Activated effector memory CD4-positive, alpha-beta T cell treated with Interleukin-2 at 50 U/mL for 16 hours (primary cell): ENCODE results near the gene SCAMP4.
"Not testable (repeated sequence)": the region's sequence is repeated elsewhere in the genome, so short reads cannot be mapped to it uniquely, and the experiment has no call there.

Experiments
- DNase-seq: peaks from one replicate; pipeline ENCODE4 v3.0.0-alpha.2; 2020

Gene SCAMP4

DNA sequence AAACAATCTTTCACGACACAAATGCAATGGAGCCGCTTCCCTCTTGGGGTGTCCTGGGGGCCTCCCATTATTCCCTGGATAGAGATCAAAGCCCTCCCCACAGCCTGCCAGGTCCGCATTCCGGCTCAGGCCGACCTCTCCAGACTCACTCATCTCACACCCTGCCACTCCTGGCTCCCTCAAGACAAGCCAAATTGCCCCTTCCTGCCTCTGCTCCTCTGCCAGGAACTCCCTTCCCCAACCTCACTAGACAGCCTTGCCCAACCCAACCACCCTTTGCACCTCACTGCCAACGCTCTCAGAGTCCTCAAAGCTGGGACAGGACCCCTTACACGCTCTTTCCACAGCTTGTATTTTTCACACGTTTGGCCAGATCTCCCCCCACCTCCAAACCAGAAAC lies 21.4 kb upstream of the SCAMP4 start:
- DNase-seq: no peak

DNA sequence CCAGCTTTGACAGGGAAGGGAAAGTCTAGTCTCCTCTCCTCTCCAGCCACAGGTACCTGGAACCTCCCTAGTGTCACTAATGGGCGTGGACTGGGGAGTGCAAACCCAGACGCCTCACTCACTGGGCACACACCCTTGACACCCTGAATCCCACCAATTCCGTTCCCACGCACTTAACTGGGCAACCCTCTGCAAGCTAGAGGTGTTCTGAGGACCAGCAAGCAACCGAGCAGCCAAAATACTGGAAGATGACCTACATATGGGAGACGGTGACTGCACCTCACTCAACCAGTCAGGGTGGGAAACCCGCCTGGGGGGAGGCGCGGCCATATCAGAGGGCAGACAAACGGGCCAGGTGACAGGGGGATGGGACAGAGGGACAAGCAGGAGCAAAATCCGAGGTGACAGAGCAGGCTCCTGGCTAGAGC lies 20.9 kb upstream of the SCAMP4 start:
- no peak for DNase-seq

DNA sequence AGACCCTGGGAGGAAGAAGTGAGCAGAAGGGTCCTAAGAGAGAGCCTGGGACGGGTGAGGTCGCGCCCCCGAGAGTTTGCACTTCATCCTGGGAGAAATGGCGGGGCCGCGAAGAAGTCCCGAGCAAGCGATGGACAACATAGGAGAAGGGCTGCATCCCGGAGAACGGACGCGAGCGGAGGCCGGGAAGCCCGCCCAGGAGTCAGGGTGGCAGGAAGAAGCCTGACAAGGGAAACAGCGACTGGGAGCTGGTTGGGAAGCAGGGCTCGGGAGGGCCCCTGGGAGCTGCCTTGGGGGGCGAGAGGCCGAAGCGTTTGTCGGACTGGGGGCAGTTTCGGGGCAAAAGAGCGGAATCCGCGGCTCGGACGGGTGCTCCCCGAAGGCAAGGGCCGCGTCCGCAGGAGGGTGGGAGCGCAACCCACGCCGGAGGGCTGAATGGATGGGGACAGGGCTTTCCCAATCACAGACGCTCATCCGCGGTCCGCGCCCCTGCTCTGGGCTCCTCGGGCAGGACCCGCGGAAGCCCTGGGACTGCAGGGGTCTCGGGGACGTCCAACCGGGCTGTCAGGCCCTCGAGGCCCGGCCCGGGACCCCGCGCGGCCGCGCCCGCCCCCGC lies 20.4 kb upstream of the SCAMP4 start:
- DNase-seq: no peak

DNA sequence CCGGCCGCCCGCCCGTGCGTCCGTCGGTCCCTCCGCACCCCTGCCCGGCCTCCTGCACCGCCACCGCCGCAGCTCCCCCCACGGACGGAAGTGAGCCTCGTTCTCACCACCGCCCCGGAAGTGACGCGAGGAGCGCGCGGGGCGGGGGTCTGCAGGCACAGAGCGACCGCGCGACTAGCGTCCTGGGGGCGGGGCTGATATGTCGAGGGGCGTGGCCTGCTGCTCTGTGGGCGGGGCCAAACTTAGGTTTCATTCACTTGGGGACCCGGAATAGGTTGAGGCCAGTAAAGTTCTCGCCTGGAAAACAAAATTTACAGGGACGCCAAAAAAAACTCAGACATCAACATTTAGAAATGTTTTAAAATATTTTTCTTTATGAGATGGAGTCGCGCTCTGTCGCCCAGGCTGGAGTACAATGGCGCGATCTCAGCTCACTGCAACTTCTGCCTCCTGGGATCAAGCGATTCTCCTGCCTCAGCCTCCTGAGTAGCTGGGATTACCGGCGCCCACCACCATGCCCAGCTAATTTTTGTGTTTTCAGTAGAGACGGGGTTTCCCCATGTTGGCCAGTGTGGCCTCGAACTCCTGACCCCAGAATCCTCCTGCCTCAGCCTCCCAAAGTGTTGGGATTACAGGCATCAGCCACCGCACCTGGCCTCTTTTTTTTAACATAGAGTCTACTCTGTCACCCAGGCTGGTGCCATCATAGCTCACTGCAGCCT lies 19.6 kb upstream of the SCAMP4 start, which contains the start of gene ABHD17A:
Gene ABHD17A (minus strand): TSS at position 99 of the 722 bp plus-strand sequence. CDS start 3,930 bp downstream, outside the sequence.
- DNase-seq: peak; percentile 93

DNA sequence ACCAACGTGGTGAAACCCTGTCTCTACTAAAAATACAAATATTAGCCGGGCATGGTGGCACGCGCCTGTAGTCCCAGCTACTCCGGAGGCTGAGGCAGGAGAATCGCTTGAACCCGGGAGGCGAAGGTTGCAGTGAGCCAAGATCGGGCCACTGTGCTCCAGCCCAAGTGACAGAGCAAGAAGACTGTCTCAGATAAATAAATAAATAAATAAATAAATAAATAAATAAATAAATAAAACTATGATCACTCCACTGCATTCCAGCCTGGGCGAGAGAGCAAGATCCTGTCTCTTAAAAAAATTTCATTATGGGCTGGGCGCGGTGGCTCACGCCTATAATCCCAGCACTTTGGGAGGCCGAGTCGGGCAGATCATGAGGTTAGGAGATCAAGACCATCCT lies 18.8 kb upstream of the SCAMP4 start:
- not testable (repeated sequence) for DNase-seq

DNA sequence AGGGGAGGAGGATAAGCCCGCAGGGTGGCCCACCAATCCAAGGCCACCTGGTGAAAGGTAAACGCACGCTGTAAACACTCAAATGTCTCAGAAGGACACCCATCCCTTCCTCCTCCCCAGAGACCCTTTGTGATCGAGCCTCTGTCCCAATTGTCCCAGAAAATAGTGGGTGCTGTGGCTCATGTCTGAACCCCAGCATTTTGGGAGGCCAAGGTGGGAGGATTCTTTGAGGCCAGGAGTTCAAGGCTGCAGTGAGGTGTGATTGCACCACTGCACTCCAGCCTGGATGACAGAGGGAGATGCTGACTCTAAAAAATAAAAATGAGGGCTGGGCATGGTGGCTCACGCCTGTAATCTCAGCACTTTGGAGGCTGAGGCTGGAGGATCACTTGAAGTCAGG lies 16.8 kb upstream of the SCAMP4 start:
- DNase-seq: no peak

DNA sequence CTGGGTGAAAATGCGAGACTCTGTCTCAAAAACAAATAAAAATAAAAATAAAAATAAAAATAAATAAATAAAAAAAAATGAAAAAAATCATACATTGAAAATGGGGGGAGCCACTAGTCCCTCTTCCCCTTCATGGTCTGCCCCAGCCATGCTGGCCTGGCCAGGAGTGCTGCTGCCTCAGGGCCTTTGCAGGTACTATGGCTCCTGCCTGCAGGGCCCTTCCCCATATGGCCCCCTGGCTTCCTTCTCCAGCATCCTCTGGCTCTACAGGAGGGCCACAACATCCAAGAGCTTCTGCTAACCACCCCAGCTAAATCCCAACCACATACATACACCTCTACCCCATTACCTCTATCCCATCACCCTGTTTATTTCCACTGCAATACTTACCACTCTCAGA lies 15.3 kb upstream of the SCAMP4 start:
- no peak for DNase-seq

DNA sequence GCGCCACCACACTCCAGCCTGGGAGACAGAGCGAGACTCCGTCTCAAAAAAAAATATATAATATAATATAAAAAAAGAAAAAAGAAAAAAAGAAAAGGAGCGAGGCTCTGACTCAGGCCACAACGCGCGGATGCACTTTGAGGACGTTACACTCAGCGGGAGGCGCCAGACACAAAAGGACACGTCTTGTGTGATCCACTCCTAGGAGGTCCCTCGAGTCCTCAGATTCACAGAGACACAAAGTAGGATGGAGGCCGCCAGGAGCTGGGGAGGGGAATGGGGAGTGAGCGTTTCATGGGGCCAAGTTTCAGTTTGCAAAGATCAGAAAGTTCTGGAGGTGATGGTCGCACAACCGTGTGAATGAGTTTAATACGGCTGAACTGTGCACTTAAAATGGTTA lies 11.4 kb upstream of the SCAMP4 start:
- no peak for DNase-seq

DNA sequence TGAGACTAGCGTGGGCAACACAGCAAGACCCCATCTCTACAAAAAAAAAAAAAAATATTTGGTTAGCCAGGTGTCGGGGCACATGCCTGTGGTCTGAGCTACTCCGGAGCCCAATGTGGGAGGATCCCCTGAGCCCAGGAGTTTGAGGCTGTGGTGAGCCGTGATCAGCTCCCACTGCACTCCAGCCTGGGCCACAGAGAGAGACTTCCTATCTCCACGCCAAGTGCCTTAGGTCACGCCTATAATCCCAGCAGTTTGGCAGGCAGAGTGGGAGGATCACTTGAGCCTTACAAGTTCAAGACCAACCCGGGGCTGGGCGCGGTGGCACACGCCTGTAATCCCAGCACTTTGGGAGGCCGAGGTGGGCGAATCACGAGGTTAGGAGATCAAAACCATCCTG lies 8.7 kb upstream of the SCAMP4 start:
- no peak for DNase-seq

DNA sequence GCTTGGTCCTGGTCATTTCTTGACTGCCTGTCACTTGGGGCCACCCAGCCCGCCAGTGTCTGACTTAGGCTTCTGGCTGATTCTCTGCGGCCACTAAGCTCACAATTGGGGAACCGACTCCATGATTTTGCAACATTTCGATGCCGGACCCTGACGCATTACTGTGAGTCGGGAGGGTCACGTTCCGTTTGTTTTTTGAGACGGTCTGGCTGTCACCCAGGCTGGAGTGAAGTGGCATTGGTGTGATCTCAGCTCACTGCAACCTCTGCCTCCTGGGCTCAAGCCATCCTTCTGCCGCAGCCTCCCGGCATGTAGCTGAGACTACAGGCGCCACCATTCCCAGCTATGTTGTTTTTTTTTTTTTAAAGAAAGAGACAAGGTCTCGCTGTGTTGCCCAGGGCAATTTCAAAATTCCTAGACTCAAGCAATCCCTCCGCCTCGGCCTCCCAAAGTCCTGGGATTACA lies 3.2 kb upstream of the SCAMP4 start:
- DNase-seq: no peak

DNA sequence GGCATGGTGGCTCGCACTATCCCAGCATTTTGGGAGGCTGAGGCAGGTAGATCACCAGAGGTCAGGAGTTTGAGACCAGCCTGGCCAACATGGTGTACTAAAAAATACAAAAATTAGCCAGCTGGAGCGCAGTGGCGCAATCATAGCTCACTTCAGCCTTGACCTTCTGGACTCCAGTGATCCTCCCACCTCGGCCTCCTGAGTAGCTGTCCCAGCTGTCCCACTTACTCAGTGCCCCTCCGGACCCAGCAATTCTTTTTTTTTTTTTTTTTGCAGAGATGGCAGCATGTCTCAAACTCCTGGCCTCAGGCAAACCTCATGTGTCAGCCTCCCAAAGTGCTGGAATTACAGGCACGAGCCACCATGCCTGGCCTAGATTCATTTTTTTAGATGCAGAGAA lies 2.3 kb upstream of the SCAMP4 start:
- DNase-seq: no peak

DNA sequence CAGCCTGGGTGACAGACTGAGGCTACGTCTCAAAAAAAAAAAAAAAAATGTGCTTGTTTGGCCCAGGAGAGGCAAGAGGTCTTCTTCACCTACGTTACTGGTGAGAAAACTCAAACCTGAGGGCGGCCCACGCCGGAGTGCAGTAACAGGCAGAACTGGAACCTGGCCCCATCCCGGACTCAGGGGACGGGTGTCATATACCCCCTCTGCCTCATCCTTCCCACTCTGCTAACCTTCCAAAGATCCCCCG lies 414 bp upstream of the SCAMP4 start:
- DNase-seq: no peak

DNA sequence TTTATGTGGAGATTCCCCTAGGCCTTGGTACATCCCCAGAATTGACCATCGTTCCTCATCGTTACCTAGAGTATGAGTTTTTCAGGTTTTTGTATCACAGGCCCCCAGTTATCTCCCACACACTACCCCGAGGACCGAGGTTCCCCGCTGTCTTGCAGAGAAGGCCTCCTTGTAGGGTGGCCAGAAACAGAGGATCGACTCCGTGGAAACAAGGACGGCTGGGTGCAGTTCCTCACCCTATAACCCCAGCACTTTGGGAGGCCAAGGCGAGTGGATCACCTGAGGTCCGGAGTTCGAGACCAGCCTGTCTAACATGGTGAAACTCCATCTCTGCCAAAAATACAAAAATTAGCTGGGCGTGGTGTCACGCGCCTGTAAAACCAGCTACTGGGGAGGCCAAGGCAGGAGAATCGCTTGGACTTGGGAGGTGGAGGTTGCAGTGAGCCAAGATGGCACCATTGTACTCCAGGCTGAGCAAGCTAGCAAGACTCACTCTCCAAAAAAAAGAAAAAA lies 720 bp downstream of the SCAMP4 start:
- no peak for DNase-seq

DNA sequence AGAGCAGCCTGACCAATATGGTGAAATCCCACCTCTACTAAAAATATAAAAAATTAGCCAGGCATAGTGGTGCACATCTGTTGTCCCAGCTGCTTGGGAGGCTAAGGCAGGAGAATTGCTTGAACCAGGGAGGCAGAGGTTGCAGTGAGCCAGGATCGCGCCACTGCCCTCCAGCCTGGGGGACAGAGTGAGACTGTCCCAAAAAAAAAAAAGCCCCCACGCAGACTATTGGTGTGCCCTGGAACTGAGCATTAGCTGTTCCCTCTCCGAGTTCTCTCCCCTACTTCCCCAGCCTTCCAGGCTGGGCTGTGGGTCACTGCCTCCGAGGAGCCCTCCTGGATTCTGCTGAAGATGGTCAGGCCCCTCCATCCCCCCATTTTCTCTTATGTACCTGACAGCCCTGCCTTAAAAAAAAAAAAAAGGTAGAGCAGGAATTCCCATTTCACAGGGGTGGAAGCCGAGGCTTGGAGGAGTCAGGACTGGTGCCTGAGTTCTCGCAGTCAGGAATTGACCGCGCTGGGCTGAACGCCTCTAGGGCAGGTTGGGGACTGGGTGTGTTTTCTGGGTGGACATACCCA lies 1.9 kb downstream of the SCAMP4 start:
- no peak for DNase-seq

DNA sequence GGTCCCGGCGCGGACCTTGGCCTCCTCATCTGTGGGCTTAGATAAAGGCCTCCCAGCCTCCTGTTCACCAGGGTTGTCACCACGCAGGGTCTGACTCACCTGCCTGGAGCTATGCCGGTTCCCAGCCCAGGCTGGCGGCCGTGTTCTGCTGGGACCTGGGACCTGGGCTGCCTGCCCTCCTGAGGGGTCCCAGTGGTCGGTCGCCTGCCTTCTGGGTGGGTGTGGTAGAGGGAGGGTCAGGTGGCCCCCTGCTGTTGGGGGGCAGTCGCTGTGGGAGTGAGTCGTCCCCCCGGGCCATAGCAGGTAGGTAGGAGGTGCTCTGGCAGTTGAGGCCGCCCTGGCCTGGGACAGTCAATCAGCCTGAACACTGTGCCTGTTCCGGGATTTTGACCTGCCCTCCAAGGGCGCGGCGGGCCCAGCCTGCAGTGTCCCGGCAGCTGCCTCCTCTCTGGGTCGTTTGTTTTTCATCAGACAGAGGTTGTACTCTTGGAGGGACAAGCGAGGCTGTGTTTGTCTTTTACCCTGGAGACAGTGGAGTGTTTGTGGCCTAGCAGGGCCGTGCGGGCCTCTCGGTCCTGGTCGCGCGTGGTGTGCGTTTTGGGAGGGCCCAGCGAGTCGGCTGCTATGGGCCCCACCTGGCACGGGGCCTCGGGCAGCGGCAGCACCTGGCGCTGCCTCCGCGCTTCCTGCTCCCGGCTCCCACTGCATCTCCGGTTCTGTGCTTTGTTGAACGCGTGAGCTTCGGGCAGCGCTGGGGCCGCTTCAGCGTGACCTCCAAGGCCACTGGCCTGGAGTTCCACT lies 2.6 kb downstream of the SCAMP4 start:
- no peak for DNase-seq

DNA sequence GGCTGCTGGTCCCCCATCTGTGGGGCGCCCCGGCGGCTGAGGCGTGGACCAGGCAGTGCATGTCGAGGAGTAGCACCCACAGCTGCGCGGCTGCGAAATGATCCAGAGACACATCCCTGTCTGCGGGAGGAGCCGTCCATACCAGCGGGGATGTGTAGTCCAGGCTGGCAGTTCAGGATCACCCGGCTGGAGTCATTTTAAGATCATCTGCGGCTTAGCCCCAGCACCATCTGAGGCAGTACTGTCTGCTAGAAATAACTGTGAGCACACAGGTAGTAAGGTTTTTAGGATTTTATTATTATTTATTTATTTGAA lies 3.1 kb downstream of the SCAMP4 start:
- no peak for DNase-seq

DNA sequence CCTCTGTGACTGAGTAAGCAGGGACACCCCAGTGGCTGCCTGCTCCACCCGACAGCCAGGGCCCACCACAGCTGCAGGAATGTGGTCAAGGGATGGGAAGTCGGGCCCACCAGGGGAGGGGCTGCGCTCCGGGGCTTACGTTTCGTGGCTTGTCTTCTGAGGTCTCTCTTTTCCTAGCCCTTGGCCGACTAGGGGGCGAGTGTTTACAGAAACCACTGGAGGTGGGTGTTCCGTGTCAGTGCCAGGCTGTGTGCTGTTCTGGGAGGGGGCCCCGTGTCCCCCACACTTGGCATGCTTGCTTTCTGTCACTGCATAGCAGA lies 4.5 kb downstream of the SCAMP4 start:
- DNase-seq: no peak

DNA sequence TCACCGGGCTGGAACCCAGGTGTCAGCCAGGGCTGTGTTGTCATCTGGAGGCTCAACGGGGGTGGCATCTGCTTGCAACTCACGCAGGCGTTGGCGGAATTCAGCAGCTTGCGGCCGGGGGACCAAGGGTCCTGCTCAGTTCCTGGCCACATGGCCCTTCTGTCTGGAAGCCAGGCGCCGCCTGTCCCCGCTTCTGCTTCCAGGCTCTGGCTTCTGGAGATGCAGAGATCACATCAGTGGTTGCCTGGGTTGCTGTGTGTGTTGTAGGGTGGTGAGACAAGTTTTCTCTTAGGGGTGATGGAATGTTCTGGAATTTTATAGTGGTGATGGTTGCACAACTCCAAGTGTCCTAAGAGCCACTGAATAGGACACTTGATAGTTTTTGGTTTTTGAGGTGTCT lies 5.0 kb downstream of the SCAMP4 start:
- DNase-seq: no peak

DNA sequence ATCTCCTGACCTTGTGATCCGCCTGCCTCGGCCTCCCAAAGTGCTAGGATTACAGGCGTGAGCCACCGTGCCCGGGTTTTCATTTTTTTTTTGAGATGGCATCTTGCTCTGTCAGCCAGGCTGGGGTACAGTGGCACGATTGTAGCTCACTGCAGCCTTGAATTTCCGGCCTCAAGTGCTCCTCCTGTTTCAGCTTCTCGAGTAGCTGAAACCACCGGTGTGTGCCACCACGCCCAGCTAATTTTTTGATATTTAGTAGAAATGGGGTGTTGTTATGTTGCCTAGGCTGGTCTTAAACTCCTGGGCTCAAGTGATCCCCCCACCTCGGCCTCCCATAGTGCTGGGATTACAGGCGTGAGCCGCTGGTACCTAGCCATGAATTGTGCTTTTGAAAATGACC lies 5.9 kb downstream of the SCAMP4 start:
- DNase-seq: no peak

DNA sequence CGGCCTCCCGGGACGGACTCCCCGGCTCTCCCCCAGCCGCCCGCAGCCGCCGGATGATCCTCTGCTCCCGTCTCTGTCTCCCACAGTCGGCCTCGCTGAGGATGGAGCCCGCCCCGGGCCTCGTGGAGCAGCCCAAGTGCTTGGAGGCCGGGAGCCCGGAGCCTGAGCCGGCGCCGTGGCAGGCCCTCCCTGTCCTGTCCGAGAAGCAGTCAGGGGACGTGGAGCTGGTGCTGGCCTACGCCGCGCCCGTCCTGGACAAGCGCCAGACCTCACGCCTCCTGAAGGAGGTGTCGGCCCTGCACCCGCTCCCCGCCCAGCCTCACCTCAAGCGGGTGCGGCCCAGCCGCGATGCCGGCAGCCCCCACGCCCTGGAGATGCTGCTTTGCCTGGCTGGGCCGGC lies 6.8 kb downstream of the SCAMP4 start:
- no peak for DNase-seq

DNA sequence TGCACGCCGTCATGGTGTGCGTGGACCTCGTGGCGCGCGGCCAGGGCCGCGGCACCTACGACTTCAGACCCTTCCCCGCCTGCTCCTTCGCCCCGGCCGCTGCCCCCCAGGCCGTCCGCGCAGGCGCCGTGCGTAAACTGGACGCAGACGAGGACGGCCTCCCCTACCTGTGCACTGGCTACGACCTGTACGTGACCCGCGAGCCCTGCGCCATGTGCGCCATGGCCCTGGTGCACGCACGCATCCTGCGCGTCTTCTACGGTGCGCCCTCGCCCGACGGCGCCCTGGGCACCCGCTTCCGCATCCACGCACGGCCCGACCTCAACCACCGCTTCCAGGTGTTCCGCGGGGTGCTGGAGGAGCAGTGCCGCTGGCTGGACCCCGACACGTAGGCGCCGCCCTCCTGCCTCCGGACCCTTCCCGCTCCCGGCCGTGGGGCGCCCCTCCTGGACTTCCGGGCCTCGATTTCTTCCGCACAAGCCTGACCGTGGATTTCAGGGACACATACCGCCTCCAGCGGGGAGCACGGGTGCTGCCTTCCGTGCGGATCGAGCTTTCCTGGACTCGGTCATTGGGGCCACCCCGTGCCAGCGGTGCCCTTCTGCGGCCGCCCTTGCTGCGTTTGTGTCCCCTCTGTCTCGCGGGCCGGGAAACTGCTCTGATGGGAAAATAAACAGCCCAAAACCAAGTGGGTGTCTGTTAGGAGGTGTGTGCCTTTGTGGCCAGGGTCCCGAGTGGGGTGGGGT lies 7.7 kb downstream of the SCAMP4 start:
- no peak for DNase-seq

DNA sequence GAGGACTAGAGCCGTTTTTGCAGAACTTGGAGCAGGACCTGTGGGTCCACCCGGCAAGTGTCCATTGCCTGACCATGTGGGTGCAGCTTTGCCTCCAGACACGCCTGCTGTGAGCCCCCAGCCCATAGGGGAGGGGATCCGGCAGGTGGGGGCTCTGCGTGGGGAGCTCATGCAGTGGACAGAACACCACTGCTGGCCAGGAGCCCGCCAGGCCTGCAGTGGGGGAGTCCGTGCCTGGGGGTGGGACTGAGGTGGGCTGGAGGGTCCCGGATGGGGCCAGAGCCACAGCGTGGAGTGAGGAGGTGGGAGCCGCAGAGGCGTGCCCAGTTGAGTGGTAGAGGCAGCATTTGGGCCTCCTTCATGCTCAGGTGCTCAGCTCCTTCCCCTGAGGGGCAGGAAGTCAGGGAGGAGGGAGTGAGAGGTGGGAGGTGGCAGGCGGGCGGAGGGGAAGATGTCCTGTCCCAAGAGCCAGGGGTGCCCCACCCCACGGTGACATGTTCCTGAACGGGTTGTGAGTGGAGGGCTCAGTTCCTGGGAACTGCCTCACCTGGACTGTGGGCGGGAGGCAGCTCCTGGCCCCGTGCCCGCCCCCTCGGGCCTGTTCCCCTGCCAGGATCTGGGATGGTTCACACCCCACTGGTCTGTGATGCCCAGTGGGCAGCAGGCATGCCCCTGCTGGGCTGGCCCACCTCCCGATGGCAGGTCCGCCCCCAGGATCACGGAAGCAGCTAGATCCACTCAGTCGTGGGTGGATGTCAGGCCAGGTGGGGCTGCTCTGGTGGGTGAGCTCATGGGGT lies 8.8 kb downstream of the SCAMP4 start:
- DNase-seq: no peak
